Measurements from ENCODE around the gene PAK1IP1.
"Not testable (repeated sequence)": the region's sequence is repeated elsewhere in the genome, so short reads cannot be mapped to it uniquely, and the experiment has no call there.

PAK1IP1 gene

GRCh38 chr6:10692965-10693538 lies 1.7 kb upstream of the PAK1IP1 start:
- no peak for DNase-seq

DNA sequence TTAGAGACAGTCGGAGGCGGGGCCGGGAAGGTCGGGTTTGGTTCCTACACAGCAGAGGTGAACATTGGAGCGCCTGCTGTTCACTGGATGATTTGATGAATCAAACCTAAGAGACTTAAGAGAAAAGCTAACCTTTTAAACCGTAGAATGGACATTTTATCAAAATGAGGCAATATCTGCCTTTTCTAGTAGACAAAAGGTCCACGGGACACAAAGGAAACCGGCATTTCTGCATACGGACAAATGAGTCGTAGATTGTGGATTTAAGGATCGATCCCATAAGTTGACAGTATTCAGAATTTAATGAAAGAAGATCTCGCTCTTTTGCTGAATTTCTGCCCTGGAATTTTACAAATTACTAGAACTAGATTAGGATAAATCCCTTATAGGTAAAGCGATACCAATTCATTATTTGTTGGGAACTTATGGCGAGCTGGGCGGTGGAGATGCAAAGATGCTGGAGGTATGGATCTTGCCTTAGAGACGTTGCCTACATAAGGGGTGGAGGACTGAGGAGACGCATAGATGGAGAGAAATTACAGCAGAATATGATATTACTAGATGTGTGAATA lies 400 bp downstream of the PAK1IP1 start:
- no peak for DNase-seq

DNA sequence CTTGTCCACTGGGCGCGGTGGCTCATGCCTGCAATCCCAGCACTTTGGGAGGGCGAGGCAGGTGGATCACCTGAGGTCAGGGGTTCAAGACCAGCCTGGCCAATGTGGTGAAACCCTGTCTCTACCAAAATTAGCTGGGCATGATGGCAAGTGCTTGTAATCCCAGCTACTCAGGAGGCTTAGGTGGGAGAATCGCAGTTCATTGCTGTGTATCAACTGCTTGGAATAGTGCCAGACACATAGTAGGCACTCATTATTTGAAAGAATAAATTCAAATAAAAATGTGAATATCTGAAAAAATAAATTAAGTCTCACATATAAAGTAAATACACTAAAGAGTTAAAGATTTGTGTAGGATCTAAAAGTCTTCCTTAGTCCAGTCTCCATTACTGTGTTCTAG lies 1.9 kb downstream of the PAK1IP1 start:
- no peak for DNase-seq

GRCh38 chr6:10713962-10714361 lies 19.2 kb downstream of the PAK1IP1 start:
- no peak for DNase-seq

- peak; percentile 49 for DNase-seq
Measured at GRCh38 chr6:10719296-10719963, 24.7 kb downstream of the PAK1IP1 start.

GRCh38 chr6:10719964-10720264 lies 25.1 kb downstream of the PAK1IP1 start:
- DNase-seq, result no peak

DNA sequence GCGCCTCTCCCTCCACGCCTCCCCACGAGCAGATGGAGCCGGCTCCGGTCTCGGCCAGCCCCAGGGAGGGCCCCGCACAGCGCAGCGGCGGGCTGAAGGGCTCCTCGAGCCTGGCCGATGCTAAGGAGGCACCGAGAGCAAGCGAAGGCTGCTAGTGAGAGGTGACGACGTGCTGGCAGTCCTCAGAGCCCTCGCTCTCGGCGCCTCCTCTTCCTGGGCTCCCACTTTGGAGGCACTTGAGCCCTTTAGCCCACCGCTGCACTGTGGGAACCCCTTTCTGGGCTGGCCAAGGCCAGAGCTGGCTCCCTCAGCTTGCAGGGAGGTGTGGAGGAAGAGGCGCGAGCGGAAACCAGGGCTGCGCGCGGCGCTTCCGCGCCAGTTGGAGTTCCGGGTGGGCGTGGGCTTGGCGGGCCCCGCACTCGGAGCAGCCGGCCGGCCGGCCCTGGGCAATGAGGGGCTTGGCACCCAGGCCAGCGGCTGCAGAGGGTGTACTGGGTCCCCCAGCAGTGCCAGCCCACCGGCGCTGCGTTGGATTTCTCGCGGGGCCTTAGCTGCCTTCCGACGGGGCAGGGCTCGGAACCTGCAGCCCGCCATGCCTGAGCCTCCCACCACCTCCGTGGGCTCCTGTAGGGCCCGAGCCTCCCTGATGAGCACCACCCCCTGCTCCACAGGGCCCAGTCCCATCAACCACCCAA lies 25.6 kb downstream of the PAK1IP1 start:
- DNase-seq, result peak; percentile 67

- DNase-seq, result peak; percentile 13
Measured at GRCh38 chr6:10720960-10721849, 26.4 kb downstream of the PAK1IP1 start.

DNA sequence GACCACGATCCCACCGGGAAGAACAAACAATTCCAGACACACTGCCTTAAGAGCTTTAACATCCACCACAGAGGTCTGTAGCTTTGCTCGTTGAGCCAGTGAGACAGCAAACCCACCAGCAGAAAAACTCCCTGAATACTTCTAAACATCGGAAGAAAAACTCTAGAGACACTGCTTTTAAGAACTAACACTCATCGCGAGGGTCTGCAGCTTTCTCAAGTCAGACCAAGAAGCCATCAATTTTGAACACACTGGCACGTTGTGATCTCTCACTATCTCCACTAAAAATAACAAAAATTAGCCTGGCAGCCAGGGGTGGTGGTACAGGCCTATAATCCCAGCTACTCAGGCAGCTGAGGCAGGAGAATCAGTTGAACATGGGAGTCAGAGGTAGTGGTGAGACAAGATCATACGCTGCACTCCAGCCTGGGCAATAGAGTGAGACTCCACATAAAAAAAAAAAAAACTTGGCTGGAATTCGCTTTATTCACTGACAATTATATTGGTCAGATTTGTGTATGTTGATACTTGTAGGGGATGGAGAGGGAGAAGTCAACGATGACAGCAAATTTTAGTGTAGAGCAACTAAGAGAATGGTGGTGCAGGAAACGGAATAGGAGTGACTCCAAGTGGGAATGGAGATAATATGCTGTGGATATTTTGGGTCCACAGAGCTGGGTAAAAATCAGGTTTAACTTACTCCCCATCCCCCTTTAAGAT lies 27.2 kb downstream of the PAK1IP1 start:
- peak; percentile 4 for DNase-seq

DNA sequence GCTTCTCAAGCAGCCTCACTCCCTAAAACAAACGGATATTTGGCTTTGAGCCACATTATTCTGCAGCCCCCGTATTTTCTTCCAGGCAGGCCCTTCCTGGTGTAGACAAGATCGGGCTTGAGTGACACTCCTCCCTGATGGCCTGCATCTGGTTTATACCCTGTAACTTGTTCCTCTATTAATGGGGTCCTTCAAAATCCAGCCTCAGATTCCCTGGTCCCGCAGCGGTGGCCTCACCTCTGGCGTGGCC lies 27.7 kb downstream of the PAK1IP1 start:
- no peak for DNase-seq

DNA sequence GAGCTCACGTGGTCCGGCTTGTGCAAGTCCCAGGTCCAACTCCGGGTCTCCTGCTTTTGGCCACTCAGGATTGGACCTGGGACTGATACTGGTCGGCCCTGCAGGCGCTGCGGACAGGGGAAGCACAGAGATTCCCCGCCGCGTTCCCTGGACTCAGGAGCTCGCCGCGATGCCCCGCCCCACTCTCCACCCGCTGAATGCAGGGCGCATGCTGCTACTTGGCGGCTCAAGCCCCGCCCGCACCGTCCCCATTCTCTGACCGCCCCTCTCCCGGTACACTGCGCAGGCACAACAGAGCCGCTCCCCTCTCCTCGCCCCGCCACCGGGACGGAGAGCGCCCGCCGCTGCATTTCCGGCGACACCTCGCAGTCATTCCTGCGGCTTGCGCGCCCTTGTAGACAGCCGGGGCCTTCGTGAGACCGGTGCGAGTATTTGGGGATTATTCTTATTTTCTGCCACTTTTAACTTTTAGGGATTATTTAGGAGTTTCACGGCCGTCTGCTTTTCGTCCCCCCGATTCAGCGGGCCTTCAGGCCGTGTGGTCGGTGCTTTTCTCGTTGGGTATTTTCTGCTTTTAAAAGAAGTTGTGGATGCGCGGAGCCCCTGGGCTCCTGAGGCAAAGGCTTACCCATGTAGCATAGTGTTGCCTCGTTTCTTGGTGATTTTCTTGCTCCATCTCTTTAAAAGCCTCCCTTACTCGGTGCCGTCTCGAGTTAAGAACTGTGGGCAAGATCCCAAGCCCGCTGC lies 28.2 kb downstream of the PAK1IP1 start, which contains the start of gene TMEM14C:
TSS of gene TMEM14C (plus strand) at position 251 of the 747 bp plus-strand sequence. CDS start 1,544 bp downstream, outside the sequence.
- peak; percentile 97 for DNase-seq

GRCh38 chr6:10723567-10723881 lies 28.8 kb downstream of the PAK1IP1 start:
- peak; percentile 8 for DNase-seq

DNA sequence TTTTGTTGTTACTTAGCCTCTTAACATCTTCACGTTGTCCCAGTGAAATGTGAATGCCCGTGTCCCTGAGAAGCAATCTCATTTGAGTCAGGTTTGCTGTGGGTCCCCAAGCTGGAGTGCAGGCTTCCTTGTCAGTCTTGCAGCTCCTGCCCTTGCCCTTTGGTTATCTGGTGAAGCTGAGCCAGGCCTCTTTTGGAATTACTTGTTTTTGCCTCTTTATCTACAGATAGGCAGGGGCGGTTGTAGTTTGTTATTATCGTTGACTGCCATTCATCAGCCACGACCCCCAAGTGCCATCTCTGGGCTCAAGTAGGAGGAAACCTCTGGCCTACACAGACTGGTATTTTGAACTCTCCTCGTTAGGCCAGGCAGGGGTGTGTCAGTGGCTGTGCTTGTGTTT lies 30.3 kb downstream of the PAK1IP1 start:
- DNase-seq, result no peak

DNA sequence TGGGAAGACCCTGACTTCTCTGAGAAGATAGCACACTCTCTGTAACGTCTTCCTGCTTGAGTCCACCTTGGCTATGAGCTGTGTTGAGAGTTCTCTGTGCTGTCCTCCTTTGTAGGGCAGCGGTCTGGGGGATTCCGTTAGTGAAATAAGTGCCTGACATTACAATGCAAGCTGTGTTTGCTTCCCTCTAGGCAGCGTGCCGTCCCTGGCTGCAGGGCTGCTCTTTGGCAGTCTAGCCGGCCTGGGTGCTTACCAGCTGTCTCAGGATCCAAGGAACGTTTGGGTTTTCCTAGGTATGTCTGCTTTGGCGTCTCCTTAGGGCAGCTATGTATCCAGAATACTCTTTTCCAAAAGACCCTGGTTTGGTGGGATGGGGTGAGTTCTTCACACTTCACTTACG lies 30.9 kb downstream of the PAK1IP1 start:
- no peak for DNase-seq

DNA sequence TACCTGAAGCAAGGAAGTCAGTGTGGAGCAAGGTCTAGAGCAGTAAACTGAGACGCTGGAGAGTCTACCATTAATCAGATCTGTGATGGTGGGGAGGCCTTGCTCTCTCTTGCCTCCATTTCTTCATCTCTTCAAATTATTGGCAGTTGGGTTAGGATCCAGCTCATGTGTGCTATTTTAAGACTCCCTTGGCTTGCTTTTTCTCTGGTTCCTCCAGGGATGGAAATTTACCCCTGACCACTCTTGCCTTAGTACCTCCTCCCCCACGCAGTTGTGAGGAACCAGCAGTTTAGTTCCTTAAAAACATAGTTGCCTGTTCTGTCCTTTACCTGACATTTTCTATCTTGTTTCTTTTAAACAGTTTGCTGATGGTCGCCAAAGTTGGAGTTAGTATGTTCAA lies 35.5 kb downstream of the PAK1IP1 start:
- DNase-seq, result no peak

DNA sequence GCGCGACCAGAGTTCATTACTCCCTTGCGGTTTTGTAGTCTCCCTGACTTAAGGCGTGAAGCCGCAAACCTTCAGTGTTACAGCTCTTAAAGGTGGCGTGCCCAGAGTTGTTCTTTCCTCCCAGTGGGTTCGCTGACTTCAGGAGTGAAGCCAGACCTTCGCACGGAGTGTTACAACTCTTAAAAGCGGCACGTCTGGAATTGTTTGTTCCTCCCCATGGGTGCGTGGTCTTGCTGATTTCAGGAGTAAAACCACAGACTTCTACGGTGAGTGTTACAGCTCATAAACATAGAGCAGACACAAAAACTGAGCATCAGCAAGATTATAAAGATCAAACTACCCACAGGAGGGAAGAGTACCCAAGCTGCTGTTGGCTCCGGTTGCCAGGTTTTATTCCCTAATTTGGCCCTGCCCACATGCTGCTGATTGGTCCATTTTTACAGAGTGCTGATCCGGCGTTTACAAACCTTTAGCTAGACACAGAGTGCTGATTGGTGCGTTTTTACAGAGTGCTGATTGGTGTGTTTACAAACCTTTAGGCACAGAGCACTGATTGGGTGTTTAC lies 38.5 kb downstream of the PAK1IP1 start:
- DNase-seq, result no peak

GRCh38 chr6:10733863-10734262 lies 39.1 kb downstream of the PAK1IP1 start:
- no peak for DNase-seq

- DNase-seq, result no peak
Measured at GRCh38 chr6:10736731-10737130, 42.0 kb downstream of the PAK1IP1 start.

GRCh38 chr6:10740061-10740460 lies 45.3 kb downstream of the PAK1IP1 start:
- no peak for DNase-seq

GRCh38 chr6:10741643-10742042 lies 46.9 kb downstream of the PAK1IP1 start:
- DNase-seq, result not testable (repeated sequence)

- no peak for DNase-seq
Measured at GRCh38 chr6:10742251-10742650, 47.5 kb downstream of the PAK1IP1 start.

- no peak for DNase-seq
Measured at GRCh38 chr6:10743515-10743914, 48.7 kb downstream of the PAK1IP1 start.

Measured in stimulated activated CD4-positive, alpha-beta T cell treated with anti-CD3 and anti-CD28 coated beads, Interleukin-15, amount 100 ng/mL, for 24 hours (primary cell).